Hepatocyte (in vitro differentiated cells): Measurements from ENCODE around the gene FBLL1. TPM values are rescaled to one million over a fixed set of nuclear protein-coding genes. Genes with fewer than 3 reads are reported as not detected.

ENCODE experiments used
- DNase-seq: peaks from one replicate; pipeline ENCODE4 v3.0.0-alpha.2; 2016; ENCODE audit warnings: low spot score
- H2AFZ ChIP-seq: fragments of 200-600 bp; sonication (generic); 2 replicates; pipeline ENCODE4 v1.6.0; 2016; ENCODE audit warnings: antibody characterized with exemption, mild to moderate bottlenecking
- H3K27ac ChIP-seq: fragments of 200-600 bp; sonication (generic); 2 replicates; pipeline ENCODE4 v1.5.1; 2016; ENCODE audit warnings: mild to moderate bottlenecking
- H3K27me3 ChIP-seq: fragments of 200-600 bp; sonication (generic); 2 replicates; pipeline ENCODE4 v1.6.1; 2016
- H3K36me3 ChIP-seq: fragments of 200-600 bp; sonication (generic); replicated peaks from 2 replicates; pipeline ENCODE4 v1.5.1; 2016; ENCODE audit warnings: low read depth; ENCODE audit not compliant: insufficient read depth
- H3K4me1 ChIP-seq: fragments of 200-600 bp; sonication (generic); 2 replicates; pipeline ENCODE4 v1.5.1; 2016; ENCODE audit warnings: mild to moderate bottlenecking, moderate library complexity; ENCODE audit not compliant: insufficient read depth
- H3K4me2 ChIP-seq: fragments of 200-600 bp; sonication (generic); 2 replicates; pipeline ENCODE4 v1.6.0; 2016
- H3K4me3 ChIP-seq: fragments of 200-600 bp; sonication (generic); 2 replicates; pipeline ENCODE4 v1.5.1; 2016; ENCODE audit warnings: mild to moderate bottlenecking
- H3K79me2 ChIP-seq: fragments of 200-600 bp; sonication (generic); 2 replicates; pipeline ENCODE4 v1.6.0; 2017; ENCODE audit warnings: mild to moderate bottlenecking
- H3K9me2 ChIP-seq: fragments of 200-600 bp; sonication (generic); replicated peaks from 2 replicates; pipeline ENCODE4 v1.6.0; 2017; ENCODE audit warnings: mild to moderate bottlenecking; ENCODE audit not compliant: insufficient read depth
- H3K9me3 ChIP-seq: fragments of 200-600 bp; sonication (generic); 2 replicates; pipeline ENCODE4 v1.5.1; 2016; ENCODE audit warnings: low read depth, mild to moderate bottlenecking
- H4K20me1 ChIP-seq: fragments of 200-600 bp; sonication (generic); 2 replicates; pipeline ENCODE4 v1.6.0; 2016; ENCODE audit warnings: mild to moderate bottlenecking; ENCODE audit not compliant: insufficient read depth, poor library complexity, severe bottlenecking
- EZH2 ChIP-seq: fragments of 200-600 bp; sonication (generic); IDR thresholded peaks from 2 replicates; pipeline ENCODE4 v1.6.1; 2016; ENCODE audit warnings: antibody characterized with exemption, mild to moderate bottlenecking, borderline replicate concordance
- EZH2phosphoT487 ChIP-seq: fragments of 200-600 bp; sonication (generic); IDR thresholded peaks from one replicate; pipeline ENCODE4 v1.6.1; 2018; ENCODE audit warnings: antibody characterized with exemption, mild to moderate bottlenecking, low read depth, moderate library complexity; ENCODE audit not compliant: unreplicated experiment, severe bottlenecking
- WGBS: methylation state at CpG from one replicate; pipeline ENCODE4 v1.1.6; 2016; ENCODE audit warnings: low lambda C conversion rate; ENCODE audit errors: missing lambda C conversion rate; 5-methylcytosine and 5-hydroxymethylcytosine counted together
- polyA plus RNA-seq: library from polyadenylated mRNA; unstranded; fragments of >200 nt; fragmentation: Nextera tagmentation; extraction: Ambion mirVana; gene quantifications from 2 replicates; pipeline ENCODE4 v1.2.1, GENCODE V29; 2016
- total RNA-seq: library from RNA; depleted of rRNA; stranded (reverse); fragments of >200 nt; gene quantifications from 2 replicates; pipeline ENCODE4 v1.2.3, GENCODE V29; 2014
- TF ChIP-seq, protein P1 (sequence below): fragments of 200-600 bp; sonication (generic); IDR thresholded peaks from 2 replicates; pipeline ENCODE4 v1.5.1; 2016; ENCODE audit warnings: antibody characterized with exemption, mild to moderate bottlenecking; ENCODE audit not compliant: poor library complexity

FBLL1 gene
- total and polyA plus RNA-seq, 2 experiments from 2014 or later = 1.7 to 2.4 TPM

- Histone ChIP-seq H3K4me3 (no peak overlapping the region), H3K79me2 (peaks cover 15% of the 10 kb centered on the region), H2AFZ (no peak overlapping the region), H3K36me3 (peaks cover 3% of the 10 kb centered on the region), H4K20me1 (no peaks in the 10 kb centered on the region), H3K4me2 (no peak overlapping the region), H3K9me3 (no peaks in the 10 kb centered on the region), H3K27me3 (no peaks in the 10 kb centered on the region), H3K4me1 (no peaks in the 10 kb centered on the region), H3K27ac (no peak overlapping the region), H3K9me2 (no peaks in the 10 kb centered on the region)
- TF ChIP-seq, protein P1, sequence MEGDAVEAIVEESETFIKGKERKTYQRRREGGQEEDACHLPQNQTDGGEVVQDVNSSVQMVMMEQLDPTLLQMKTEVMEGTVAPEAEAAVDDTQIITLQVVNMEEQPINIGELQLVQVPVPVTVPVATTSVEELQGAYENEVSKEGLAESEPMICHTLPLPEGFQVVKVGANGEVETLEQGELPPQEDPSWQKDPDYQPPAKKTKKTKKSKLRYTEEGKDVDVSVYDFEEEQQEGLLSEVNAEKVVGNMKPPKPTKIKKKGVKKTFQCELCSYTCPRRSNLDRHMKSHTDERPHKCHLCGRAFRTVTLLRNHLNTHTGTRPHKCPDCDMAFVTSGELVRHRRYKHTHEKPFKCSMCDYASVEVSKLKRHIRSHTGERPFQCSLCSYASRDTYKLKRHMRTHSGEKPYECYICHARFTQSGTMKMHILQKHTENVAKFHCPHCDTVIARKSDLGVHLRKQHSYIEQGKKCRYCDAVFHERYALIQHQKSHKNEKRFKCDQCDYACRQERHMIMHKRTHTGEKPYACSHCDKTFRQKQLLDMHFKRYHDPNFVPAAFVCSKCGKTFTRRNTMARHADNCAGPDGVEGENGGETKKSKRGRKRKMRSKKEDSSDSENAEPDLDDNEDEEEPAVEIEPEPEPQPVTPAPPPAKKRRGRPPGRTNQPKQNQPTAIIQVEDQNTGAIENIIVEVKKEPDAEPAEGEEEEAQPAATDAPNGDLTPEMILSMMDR = no peak
- TF ChIP-seq EZH2phosphoT487 (no peak), EZH2 (no peak)
- 62% methylated on average over 5 of the region's 5 CpGs for WGBS
- DNase-seq = no peak
Observed at GRCh38 chr5:168494057-168494555, 35.0 kb upstream of the FBLL1 start.

DNA sequence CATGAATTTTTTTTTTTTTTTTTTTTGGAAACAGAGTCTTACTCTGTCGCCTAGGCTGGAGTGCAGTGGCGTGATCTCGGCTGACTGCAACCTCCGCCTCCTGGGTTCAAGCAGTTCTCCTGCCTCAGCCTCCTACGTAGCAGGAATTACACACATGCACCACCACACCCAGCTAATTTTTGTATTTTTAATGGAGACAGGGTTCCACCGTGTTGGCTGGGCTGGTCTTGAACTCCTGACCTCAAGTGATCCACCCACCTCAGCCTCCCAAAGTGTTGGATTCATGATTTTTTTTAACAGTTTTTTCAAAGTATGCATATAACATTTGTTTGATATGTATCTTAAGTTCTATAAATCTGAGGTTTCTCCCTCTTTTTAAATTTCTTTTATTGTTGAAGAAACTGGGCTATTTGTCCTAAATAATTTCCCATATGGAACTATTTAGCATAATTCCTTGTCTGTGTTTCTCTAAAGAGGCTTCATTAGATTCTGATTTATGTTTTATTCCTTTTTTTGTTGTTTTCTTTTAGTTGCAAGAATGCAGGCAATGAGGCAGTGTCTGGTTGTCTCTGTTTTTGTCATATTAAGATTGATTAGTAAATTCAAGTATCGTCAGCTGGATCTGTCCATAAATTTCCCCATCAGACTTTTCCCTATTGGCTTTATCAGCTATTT, 26.4 kb upstream of the FBLL1 start:
- no peaks in the 10 kb centered on the region for H3K79me2 ChIP-seq
- DNase-seq = no peak
- 96% methylated on average over 6 of the region's 7 CpGs for WGBS
- H3K4me1 ChIP-seq = no peaks in the 10 kb centered on the region
- H3K9me2 ChIP-seq = no peaks in the 10 kb centered on the region
- H3K4me3 ChIP-seq = no peak overlapping the region
- no peaks in the 10 kb centered on the region for H3K36me3 ChIP-seq
- no peak overlapping the region for H3K27ac ChIP-seq
- no peaks in the 10 kb centered on the region for H3K27me3 ChIP-seq
- no peaks in the 10 kb centered on the region for H4K20me1 ChIP-seq
- no peaks in the 10 kb centered on the region for H3K9me3 ChIP-seq
- no peak overlapping the region for H3K4me2 ChIP-seq
- no peak overlapping the region for H2AFZ ChIP-seq
- TF ChIP-seq EZH2 (no peak), EZH2phosphoT487 (no peak)
- TF ChIP-seq, protein P1 = no peak

DNA sequence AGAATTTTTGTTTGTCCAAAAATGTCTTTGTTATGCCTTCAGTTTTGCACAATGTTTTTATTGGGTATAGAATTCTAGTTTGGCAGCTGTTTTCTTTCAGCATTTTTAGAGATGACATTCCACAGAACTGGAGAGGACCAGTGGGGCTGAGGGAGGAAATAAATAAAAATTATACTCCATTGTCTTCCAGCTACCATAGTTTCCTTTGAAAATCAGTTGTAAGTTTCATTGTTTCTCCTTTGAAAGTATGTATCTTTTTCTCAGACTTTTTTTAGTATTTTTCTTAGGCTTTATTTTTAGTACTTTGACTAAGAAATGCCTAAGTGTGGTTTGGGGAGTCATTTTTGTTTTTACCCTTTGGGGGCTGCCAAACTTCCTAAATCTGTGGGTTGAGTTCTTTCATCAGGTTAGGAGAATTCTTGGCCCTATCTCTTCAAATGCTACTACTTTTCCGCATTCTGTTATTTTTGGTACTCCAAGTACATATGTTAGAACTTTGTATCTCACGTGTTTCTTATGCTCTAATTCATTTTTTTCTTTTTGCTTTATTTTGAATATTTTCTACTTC, 15.2 kb upstream of the FBLL1 start:
- Histone ChIP-seq H3K79me2 (no peaks in the 10 kb centered on the region), H3K4me1 (no peaks in the 10 kb centered on the region), H3K36me3 (peaks cover 11% of the 10 kb centered on the region), H3K9me2 (no peaks in the 10 kb centered on the region), H3K4me3 (no peak overlapping the region), H2AFZ (no peak overlapping the region), H4K20me1 (no peaks in the 10 kb centered on the region), H3K27ac (no peak overlapping the region), H3K27me3 (no peaks in the 10 kb centered on the region), H3K4me2 (no peak overlapping the region), H3K9me3 (peaks cover 9% of the 10 kb centered on the region)
- 100% methylated on average over 2 of the region's 2 CpGs for whole genome bisulfite sequencing
- DNase-seq = no peak
- TF ChIP-seq EZH2phosphoT487 (no peak), EZH2 (no peak)
- TF ChIP-seq, protein P1 = no peak
